B cell (primary cell): ENCODE measurements around the gene PPP4C.

ENCODE experiments used
- CTCF ChIP-seq: fragments of 200-600 bp; IDR thresholded peaks from one replicate; pipeline ENCODE4 v1.8.0; 2022; ENCODE audit warnings: antibody characterized with exemption, mild to moderate bottlenecking
- EZH2 ChIP-seq: IDR thresholded peaks from 2 replicates; pipeline ENCODE4 v1.6.1; 2012; ENCODE audit warnings: borderline replicate concordance, low read depth, mild to moderate bottlenecking, moderate library complexity, low read length; ENCODE audit not compliant: insufficient read depth, poor library complexity, severe bottlenecking

DNA sequence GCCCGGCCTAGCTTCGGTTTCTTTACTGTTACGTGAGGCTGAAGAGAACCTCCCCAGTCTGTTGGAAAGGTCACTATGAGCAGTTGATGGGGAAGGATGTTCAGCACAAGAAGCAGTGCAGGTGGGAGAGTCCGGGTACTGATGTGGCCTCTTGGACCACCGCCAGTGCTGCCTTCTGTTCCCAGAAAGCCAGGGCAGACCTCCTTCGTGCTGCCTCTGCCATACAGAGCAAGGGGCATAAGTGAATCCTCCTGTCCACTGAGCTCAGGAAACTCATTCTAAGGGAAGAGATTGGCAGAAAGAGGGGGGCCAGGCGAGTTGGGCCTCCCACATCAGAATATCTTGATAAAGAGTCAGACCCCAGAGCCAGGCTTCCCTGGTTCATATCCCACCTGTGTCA lies 3.7 kb downstream of the PPP4C start:
- TF ChIP-seq CTCF (no peak), EZH2 (no peak)
